HG03045 (cell line): ENCODE data around the gene GRIA1.
"Not testable (repeated sequence)": the region's sequence is repeated elsewhere in the genome, so short reads cannot be mapped to it uniquely, and the experiment has no call there.

Source experiments
- ATAC-seq: cut with Tn5 transposase; IDR thresholded peaks from one replicate; pipeline ENCODE4 v1.9.1; 2021; ENCODE audit warnings: mild to moderate bottlenecking, moderate library complexity; ENCODE audit not compliant: unreplicated experiment

GRIA1 gene

DNA sequence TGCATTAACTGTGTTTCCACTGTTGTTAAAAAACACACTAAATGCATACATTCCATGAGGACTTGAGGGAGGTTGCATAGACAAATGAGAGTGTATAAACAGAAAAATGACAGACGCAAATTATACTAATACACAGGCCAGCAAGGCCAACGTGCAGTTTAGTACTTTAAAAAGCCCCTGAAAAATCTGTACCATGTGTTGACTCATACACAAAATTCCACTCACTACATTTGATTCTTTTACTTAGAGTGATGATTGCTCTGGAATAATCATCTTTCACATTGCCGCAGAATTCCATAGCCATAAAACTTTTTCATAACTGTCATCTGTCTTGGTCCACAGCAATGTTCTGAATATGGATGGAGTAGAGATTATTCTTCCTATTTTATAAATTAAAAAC, 332.6 kb downstream of the GRIA1 start:
- no peak for ATAC-seq

DNA sequence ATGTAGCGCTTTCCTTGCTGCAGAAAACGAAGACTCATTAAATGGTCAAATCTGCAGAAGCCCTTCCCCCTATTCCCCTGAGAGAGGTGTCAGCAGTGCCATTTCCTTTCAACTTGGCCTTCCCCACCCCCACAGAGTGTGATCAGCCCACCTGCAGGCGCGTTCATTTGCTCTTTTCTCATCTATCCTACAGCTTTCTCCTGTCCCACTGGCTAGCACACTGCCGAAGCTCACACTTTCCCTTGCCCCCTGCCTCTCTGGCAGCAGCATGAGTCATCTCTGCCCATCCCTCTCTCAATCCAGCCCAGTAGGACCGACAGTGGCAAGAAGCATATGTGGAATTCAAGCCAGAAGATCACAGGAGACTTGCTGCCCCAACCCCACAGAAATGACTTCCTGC, 334.4 kb downstream of the GRIA1 start:
- ATAC-seq, result no peak

DNA sequence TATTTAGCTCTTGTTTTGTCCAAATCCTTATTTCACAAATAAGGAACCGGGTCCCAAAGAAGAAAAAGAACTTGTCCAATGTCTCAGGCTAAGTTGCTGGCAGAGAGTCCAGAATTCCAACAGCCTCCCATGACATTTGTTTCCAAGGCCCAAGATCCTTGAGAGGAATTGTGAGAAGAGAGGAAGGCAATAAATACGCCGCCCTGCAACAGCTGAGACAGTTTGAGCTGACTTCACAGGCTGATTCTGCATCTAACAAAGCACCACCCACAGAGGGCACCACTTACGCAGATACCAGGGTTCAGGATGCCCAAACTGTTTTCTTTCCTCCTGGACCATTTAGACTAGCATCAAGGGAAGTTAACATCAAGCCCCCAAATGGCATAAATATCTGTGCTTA, 336.9 kb downstream of the GRIA1 start:
- ATAC-seq, result no peak

DNA sequence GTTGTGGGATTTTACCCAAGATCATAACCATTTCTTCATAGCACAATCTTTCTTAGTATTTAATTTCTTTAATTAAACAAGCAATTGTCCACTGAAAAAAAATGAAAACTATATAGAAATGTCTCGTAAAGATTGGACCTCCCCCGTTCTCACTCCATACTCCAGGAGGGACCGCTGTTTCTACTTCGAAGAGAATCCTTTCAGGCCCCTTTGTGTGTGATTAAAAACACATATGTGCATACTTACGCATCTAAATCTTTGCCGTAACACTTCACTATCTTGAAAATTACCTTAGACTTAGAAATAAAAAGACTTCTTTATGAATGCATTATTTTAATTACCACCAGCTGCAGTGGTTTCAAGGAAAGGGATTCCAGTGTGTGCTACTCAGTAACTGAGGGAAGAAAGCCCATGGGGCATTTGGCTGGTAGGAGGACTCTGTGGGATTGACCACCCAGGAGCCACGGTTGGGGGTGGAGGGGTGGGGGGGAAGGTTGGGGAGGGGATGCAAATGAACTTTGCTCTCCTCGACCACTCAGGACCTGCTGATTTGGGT, 339.1 kb downstream of the GRIA1 start:
- no peak for ATAC-seq

DNA sequence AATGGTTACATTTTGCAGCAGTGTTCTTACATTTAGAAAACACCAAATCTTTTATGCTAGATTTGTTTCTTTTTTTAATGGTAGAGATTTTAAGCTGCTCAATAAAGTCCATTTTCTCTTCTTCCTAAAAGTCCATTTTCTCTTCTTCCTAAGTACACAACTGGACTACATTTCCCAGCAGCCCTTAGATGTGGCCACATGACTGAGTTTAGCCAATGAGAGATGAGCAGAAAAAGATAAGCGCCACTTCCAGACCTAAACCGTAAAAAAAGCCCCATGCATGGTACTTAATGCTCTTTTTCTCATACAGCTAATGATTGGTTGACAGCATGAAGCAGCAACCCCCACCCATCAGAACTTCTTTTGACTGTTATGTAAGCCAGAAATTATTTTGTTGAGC, 341.5 kb downstream of the GRIA1 start:
- ATAC-seq, result peak; percentile 67

DNA sequence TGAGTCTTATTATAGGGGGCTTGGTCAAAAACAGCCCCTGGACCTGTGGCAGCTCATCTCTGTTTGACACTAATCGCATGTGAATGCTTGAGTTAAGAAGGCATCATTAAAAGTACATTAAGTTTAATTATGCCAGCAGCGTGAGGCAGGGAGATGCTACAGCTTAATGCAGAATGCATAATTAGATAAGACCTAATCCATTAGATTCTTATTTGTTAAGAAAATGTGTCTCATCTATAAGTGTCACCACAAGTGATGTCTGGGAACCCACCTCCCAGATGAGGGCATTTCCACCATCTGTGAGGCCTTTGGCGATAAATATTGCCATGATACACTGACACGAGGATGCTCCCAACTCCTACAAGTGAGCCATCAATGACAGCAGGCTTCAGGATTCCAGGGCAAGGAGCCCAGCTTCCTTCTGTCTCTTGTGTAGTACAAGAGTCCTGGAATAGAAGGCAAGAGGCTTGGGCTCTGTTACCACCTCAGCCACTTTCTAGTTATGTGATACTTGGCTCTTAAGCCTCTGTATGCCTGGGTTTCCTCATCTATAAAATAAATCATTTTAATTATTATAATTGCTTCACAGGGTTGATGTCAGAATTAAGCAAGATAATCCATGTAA, 345.5 kb downstream of the GRIA1 start:
- no peak for ATAC-seq

DNA sequence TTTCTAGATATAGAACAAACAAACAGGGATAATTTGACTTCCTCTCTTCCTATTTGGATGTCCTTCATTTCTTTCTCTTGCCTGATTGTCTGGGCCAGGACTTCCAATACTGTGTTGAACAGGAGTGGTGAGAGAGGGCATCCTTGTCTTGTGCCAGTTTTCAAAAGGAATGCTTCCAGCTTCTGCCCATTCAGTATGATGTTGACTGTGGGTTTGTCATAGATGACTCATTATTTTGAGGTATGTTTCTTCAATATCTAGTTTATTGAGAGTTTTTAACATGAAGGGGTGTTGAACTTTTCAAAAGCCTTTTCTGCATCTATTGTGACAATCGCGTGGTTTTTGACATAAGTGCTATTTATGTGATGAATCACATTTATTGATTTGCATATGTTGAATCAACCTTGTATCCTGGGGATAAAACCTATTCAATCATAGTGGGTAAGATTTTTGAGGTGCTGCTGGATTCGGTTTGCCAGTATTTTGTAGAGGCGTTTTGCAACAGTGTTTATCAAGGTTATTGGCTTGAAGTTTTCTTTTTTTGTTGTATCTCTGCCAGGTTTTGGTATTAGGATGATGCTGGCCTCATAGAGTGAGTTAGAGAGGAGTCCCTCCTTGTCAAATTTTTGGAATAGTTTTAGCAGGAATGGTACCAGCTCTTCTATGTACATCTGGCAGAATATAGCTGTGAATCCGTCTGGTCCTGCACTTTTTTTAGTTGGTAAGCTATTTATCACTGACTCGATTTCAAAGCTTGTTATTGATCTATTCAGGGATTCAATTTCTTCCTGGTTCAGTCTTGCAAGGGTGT, 359.0 kb downstream of the GRIA1 start:
- not testable (repeated sequence) for ATAC-seq

DNA sequence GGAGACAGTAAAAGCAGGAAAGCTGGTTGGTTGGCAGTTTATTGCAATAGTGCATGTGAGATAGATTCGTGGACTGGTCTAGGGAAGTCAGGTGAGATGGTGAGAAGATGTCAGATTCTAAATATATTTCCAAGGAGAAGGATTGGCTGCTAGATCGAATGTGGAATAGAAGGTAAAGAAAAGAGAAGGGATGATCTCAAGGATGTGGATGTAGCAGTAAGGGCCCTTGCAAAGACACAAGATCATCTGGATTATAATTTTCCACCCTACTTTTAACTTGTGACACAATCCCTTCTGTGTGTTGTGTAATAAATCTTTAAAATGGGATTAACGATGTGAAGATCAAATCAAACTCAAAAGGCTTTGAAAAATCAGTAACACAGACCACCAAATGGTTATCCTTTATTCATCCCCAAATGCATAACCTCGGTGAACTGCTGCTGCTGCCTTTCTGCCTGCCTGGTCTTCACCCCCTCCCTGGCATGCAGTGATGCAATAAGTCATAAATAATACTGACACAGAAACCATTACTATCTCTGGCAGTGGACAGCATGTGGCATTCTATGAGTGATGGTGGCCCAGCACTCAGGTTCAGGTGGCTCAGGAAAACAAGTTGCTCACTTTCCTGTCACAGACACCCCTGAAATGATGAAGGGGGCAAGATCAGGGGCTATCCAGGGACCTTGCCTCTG, 369.9 kb downstream of the GRIA1 start:
- ATAC-seq, result no peak

DNA sequence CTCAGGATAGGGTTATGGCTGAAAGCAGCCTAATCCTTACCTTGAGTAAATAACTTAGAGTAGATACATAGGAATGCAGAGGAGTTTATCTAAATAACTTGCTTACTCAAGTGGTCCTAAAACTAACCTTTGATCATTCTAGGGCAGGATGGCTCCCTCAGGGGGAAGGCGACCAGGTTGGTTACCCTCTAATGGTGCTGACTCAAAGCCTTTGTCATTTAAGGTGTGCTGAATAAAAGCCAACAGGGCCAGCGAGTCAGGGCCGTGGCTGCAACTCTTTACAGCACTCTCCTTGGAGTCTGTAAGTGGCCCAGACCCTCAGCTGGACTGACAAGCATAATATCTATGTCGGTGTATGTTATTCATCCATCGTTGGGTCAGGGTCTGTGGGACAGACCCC, 372.4 kb downstream of the GRIA1 start:
- not testable (repeated sequence) for ATAC-seq
